ENCODE results near the gene PLAAT1.

DNA sequence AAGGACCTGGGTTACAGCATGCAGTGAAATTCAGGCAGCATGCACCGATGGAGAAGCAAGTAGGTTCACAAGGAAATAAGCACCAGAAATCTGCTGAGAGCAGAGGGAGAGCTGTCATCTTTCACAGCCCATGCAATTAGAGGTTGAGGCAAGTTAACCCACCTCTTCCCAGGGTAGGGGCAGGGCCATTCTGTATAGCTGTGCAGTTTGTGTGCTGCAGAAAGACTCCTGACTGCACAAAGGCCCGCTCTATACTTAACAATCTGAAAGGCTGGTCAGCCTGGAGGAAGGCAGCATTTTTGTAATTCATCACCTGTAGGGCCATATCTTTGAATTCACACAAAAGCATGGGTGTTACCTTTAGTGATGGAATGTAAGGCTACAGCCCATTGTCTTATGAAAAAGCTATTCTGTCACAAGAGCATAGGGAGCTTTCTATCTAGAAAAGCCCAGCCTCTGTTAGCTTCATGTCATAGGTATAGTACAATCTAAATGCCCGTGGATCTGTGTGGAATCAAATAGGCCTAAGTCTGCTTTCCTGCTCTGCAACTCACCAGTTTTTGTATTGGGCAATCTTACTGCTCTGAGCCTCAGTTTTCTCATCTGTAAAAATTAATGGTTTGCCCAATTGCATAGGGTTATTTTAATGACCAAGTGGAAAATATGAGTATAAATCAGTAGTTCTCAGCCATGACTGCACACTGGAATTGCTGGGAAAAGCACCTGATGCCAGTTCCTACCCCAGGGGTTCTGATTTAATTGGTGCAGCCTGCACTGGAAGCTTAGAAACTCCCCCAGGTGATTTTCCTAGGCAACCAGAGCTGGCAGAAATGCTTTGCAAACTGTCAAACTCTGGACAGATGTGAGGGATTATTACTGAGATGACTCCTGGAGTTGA, 72.3 kb downstream of the PLAAT1 start:
- TF ChIP-seq, protein P1, sequence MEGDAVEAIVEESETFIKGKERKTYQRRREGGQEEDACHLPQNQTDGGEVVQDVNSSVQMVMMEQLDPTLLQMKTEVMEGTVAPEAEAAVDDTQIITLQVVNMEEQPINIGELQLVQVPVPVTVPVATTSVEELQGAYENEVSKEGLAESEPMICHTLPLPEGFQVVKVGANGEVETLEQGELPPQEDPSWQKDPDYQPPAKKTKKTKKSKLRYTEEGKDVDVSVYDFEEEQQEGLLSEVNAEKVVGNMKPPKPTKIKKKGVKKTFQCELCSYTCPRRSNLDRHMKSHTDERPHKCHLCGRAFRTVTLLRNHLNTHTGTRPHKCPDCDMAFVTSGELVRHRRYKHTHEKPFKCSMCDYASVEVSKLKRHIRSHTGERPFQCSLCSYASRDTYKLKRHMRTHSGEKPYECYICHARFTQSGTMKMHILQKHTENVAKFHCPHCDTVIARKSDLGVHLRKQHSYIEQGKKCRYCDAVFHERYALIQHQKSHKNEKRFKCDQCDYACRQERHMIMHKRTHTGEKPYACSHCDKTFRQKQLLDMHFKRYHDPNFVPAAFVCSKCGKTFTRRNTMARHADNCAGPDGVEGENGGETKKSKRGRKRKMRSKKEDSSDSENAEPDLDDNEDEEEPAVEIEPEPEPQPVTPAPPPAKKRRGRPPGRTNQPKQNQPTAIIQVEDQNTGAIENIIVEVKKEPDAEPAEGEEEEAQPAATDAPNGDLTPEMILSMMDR (IDR thresholded peaks at IDR 0.05), result no peak
- no peak for TF ChIP-seq POLR2A (IDR thresholded peaks at IDR 0.05)

Measured in breast epithelium (tissue), 3 donors.